OCI-LY3 (cell line): ENCODE data around the gene LGALS7B.

ENCODE experiments used
- H2AFZ ChIP-seq: fragments of 200-600, 300-600 bp; shearing (Covaris generic); 2 replicates; pipeline ENCODE4 v1.6.0; 2014; ENCODE audit warnings: antibody characterized with exemption, low read depth, low read length
- H3K27ac ChIP-seq: fragments of 200-600, 300-600 bp; sonication (generic); 2 replicates; pipeline ENCODE4 v1.5.1; 2014; ENCODE audit warnings: mild to moderate bottlenecking, low read length, moderate library complexity, mixed read lengths
- H3K27me3 ChIP-seq: fragments of 200-600, 300-600 bp; sonication (generic); 2 replicates; pipeline ENCODE4 v1.6.1; 2014; ENCODE audit warnings: low read depth, low read length, mixed read lengths
- H3K36me3 ChIP-seq: fragments of 200-600, 300-600 bp; sonication (generic); replicated peaks from 2 replicates; pipeline ENCODE3; 2014; ENCODE audit warnings: low read depth, low read length, mixed read lengths
- H3K4me1 ChIP-seq: fragments of 300-600, 200-600 bp; sonication (generic); 2 replicates; pipeline ENCODE4 v1.6.1; 2014; ENCODE audit warnings: low read length, mixed read lengths
- H3K4me2 ChIP-seq: fragments of 200-600, 300-600 bp; sonication (generic); 2 replicates; pipeline ENCODE4 v1.6.1; 2014; ENCODE audit warnings: low read length, mixed read lengths
- H3K4me3 ChIP-seq: fragments of 300-600, 200-600 bp; sonication (generic); 2 replicates; pipeline ENCODE4 v1.5.1; 2014; ENCODE audit warnings: antibody characterized with exemption, mild to moderate bottlenecking, low read length, moderate library complexity
- H3K79me2 ChIP-seq: fragments of 300-600, 200-600 bp; shearing (Covaris generic); 2 replicates; pipeline ENCODE4 v1.6.1; 2014; ENCODE audit warnings: mild to moderate bottlenecking, low read length, mixed read lengths
- H3K9ac ChIP-seq: fragments of 300-600, 200-600 bp; shearing (Covaris generic); 2 replicates; pipeline ENCODE4 v1.6.0; 2014; ENCODE audit warnings: mild to moderate bottlenecking, low read length, moderate library complexity
- H3K9me3 ChIP-seq: fragments of 200-600, 300-600 bp; shearing (Covaris generic); 2 replicates; pipeline ENCODE4 v1.6.1; 2014; ENCODE audit warnings: low read length, mixed read lengths; ENCODE audit not compliant: insufficient read depth
- H4K20me1 ChIP-seq: fragments of 200-600, 300-600 bp; sonication (generic); 2 replicates; pipeline ENCODE4 v1.6.1; 2016; ENCODE audit warnings: low read length, mixed read lengths; ENCODE audit not compliant: insufficient read depth
- CTCF ChIP-seq: fragments of 200-600, 300-600 bp; sonication (generic); IDR thresholded peaks from 2 replicates; pipeline ENCODE4 v1.5.1; 2014; ENCODE audit warnings: antibody characterized with exemption, low read length, low read depth
- EZH2phosphoT487 ChIP-seq: fragments of 200-600 bp; shearing (Covaris generic); IDR thresholded peaks from 2 replicates; pipeline ENCODE4 v1.6.1; 2018; ENCODE audit warnings: antibody characterized with exemption, mixed run types, low read depth

The LGALS7B gene

GRCh38 chr19:38799104-38799503, 10.1 kb downstream of the LGALS7B start:
- Histone ChIP-seq H3K4me1 (no peaks in the 10 kb centered on the region), H4K20me1 (no peaks in the 10 kb centered on the region), H3K9ac (no peak overlapping the region), H3K4me2 (no peak overlapping the region), H3K9me3 (no peaks in the 10 kb centered on the region), H3K27ac (no peak overlapping the region), H3K27me3 (no peaks in the 10 kb centered on the region), H2AFZ (no peak overlapping the region), H3K79me2 (no peaks in the 10 kb centered on the region), H3K36me3 (no peaks in the 10 kb centered on the region), H3K4me3 (no peak overlapping the region)
- no peak for TF ChIP-seq CTCF
- no peak for TF ChIP-seq EZH2phosphoT487

GRCh38 chr19:38800577-38801347, 11.8 kb downstream of the LGALS7B start:
- Histone ChIP-seq H3K36me3 (no peaks in the 10 kb centered on the region), H2AFZ (no peak overlapping the region), H3K79me2 (no peaks in the 10 kb centered on the region), H4K20me1 (no peaks in the 10 kb centered on the region), H3K4me1 (no peaks in the 10 kb centered on the region), H3K27me3 (no peaks in the 10 kb centered on the region), H3K27ac (no peak overlapping the region), H3K9ac (no peak overlapping the region), H3K4me2 (no peak overlapping the region), H3K9me3 (no peaks in the 10 kb centered on the region), H3K4me3 (no peak overlapping the region)
- TF ChIP-seq EZH2phosphoT487, result no peak

- TF ChIP-seq EZH2phosphoT487 (no peak), CTCF (no peak)
- no peak overlapping the region for H3K27ac ChIP-seq
- H3K36me3 ChIP-seq, result no peaks in the 10 kb centered on the region
- H3K4me1 ChIP-seq, result no peaks in the 10 kb centered on the region
- H3K79me2 ChIP-seq, result no peaks in the 10 kb centered on the region
- H3K4me2 ChIP-seq, result no peak overlapping the region
- no peaks in the 10 kb centered on the region for H4K20me1 ChIP-seq
- no peaks in the 10 kb centered on the region for H3K27me3 ChIP-seq
- H3K9ac ChIP-seq, result no peak overlapping the region
- no peak overlapping the region for H3K4me3 ChIP-seq
- H3K9me3 ChIP-seq, result no peaks in the 10 kb centered on the region
- no peak overlapping the region for H2AFZ ChIP-seq
Observed at GRCh38 chr19:38801359-38802095, 12.5 kb downstream of the LGALS7B start.

GRCh38 chr19:38803543-38803942, 14.5 kb downstream of the LGALS7B start:
- TF ChIP-seq CTCF (no peak), EZH2phosphoT487 (no peak)
- no peaks in the 10 kb centered on the region for H3K9me3 ChIP-seq
- H3K4me3 ChIP-seq, result no peak overlapping the region
- H3K36me3 ChIP-seq, result no peaks in the 10 kb centered on the region
- no peaks in the 10 kb centered on the region for H3K27me3 ChIP-seq
- no peak overlapping the region for H3K9ac ChIP-seq
- H3K27ac ChIP-seq, result no peak overlapping the region
- no peaks in the 10 kb centered on the region for H3K4me1 ChIP-seq
- no peak overlapping the region for H2AFZ ChIP-seq
- H4K20me1 ChIP-seq, result no peaks in the 10 kb centered on the region
- H3K4me2 ChIP-seq, result no peak overlapping the region
- H3K79me2 ChIP-seq, result no peaks in the 10 kb centered on the region
